GM21526 (cell line): ENCODE results near the gene SHLD1.

ENCODE experiments used
- ATAC-seq: cut with Tn5 transposase; IDR thresholded peaks from one replicate; pipeline ENCODE4 v1.9.1; 2021; ENCODE audit warnings: moderate library complexity; ENCODE audit not compliant: unreplicated experiment, low FRiP score

SHLD1 gene

DNA sequence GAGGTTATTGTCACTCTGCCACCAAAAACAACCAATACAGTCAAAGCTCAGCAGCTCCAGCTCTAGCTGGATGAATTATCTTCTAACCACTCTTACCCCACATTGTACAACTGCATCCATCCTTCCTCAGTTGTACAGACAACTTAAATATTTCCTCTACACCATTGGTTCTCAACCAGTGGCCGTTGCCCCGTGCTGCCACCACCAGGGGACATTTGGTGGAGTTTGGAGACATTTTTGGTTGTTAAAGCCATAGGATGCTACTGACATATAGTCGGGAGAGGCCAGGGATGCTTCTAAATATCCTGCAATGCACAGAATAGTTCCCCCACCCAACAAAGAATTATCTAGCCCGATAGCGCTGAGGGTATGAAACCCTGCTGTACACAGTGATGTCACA is 59.3 kb downstream of the SHLD1 start:
- ATAC-seq: no peak

DNA sequence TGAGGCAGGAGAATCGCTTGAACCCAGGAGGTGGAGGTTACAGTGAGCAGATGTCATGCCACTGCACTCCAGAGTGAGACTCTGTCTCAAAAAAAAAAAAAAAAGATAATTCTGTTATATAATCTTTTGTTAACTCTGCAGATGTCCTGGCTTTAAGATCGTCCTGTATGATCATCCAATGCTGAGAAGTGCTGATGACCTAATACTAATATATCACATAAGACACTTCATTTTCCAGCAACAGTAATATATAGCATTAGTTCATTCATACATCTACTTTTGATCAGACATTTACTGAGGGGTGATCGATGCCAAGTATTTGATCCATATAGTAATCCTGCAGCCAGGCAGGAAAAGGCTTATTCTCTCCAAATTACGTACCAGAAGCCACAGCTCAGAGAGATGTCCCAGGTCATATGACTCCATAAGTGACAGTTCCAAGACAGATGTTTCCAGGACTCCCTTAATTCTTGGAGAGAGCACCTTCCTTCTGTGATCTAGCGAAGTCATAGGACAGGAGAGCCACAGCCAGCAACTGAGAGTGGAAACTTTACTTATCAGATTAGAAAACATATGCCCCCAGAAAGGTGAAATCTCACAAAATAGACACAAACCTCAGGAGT is 60.7 kb downstream of the SHLD1 start:
- no peak for ATAC-seq

DNA sequence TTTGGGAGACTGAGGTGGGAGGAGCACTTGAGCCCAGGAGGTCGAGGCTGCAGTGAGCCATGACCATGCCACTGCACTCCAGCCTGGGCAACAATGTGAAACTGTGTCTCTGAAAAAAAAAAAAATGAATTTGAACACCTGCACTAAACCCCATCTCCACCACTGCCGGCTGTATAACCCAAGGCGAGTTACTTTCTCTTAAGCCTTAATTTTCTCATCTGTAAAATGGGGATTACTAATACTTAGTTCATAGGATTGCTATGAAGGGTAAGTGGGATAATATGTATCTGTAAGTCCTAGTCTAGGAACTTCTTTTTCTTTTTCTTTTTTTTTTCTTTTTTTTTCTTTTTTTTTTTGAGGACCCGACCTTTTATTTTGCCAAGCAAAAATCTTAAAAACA is 61.5 kb downstream of the SHLD1 start:
- ATAC-seq: no peak

DNA sequence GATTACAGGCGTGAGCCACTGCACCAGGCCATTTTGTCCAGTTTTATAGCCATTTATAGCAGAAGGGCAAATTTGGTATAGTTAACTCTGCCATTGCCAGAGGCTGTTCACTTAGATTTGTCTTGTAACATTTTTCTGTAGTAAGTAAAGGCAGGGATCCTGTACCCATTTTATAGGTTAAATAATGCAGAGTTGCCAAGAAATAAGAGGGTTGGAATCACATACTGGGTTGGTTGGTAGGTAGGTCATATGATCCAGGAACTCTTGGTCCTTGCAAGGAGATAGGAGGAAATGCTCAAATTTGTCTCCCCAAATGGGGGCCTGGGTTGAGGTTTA is 68.1 kb downstream of the SHLD1 start:
- ATAC-seq: no peak

DNA sequence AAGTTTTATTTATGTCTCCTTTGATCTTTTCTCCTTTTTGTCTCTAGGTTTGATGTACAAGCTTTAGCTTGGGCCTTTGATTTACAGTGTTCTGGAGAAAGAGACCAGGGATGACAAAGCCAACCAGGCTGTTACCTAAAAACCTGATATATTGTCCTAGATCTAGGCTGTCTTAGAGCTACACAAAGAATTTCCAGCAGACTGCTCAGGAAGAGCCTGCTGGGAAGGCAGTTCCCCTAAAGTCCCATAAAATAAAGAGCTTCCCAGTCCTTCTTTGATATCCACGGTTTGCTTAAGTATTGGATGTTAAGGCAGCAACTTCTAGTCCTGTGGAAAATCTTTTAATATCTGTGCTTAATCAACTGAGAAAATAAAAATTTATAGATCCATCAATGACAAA is 70.5 kb downstream of the SHLD1 start:
- ATAC-seq: no peak

DNA sequence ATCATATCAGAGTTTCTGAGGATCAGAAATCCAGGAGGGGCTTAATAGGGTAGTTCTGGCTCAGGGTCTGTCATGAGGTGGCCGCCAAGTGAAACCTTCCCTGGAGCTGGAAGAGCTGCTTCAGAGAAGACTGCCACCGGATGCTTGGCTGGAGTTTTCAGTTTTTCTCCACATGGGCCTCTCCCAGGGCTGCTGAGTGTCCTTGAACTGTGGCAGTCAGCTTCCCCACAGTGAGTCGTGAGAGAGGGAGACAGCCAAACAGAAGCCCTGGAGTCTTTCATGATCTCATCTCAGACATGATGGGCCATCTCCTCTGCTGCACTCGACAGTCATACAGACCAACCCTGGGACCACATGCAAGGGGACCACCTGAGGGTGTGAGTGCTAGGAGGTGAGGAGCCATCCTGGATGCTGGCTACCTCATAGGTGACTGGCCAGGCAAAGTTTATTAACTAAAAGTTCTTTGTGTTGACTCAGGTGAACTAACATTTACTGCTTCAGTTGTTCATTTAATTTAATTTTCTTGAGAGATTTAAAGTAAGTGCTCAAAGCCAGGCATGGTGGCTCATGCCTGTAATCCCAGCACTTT is 71.5 kb downstream of the SHLD1 start:
- no peak for ATAC-seq

DNA sequence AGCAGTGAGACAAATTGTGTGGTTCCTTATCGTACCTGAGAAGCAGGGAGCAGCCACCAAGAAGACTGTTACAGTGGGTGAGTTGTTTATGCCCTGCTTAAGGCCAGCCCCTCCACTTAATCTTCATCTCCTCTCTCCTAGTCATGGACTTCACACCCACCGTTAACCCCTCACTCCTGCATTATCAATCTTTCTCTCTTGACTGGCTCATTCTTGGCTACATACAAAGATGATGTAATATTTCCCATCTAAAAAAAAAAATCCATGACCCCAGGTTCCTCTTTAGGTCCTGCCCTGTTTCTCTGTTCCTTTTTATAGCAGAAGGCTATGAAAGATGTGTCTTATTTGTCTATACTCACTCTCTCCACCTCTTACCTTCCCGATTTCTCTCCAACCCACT is 72.4 kb downstream of the SHLD1 start:
- ATAC-seq: no peak

DNA sequence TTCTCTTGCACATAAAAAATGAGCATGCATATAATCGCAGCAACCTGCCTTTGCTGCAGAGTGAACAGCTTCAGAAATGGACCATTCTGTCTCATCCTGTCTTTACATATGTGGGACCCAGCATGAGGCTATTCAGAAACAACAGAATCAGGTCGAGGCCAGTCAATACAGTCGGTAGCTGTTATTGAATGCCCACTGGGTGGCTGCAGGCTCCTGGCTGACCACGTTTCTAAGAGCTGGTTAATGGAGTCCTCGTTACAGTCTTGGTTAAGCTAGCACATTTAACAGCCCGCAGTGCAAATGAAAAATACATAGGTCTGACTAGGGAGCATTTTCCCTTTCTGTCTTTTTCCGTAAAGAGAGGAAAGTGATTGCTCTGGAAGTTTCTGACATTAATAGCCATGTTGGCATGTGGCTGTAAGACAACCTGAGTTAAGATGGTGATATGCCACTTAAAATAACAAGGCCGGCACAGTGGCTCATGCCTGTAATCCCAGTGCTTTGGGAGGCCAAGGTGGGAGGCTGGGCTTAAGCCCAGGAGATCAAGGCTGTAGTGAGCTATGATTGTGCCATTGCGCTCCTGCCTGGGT is 75.0 kb downstream of the SHLD1 start:
- no peak for ATAC-seq

DNA sequence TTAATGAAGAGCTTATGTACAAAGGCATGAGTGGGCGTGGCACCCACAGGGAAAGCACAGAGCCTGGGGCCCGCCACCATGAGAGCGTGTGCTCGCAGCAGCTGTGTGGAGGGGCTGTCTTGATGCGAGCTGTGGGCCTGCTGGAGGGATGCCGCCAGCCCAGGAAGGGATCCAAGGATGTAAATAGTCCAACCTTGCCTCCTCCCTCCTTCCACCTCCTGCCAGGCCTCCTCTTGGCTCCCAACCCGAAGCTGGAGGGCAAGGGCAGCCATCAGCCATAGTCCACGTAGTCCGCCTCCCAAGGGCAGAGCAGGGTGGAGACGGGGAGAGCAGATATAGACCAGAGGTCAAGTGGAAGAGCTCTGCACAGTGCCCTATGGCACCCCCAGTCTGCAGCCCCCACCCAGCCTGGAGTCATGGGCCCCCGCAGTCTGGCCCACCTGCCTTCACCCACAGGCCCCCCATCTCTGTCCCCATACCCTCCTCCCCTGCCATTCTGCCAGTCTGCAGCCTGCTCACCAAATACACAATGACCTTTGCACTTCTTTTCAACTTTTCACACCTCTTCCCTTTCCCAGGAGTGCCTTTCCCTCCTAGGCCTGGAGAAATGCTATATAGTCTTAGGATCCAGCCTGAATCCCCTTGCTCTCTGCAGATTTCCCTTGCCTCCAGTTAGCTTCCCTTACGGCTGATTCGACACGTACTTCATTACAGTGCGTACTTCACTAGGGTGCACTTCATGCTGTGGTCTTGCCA is 77.1 kb downstream of the SHLD1 start:
- ATAC-seq: no peak

DNA sequence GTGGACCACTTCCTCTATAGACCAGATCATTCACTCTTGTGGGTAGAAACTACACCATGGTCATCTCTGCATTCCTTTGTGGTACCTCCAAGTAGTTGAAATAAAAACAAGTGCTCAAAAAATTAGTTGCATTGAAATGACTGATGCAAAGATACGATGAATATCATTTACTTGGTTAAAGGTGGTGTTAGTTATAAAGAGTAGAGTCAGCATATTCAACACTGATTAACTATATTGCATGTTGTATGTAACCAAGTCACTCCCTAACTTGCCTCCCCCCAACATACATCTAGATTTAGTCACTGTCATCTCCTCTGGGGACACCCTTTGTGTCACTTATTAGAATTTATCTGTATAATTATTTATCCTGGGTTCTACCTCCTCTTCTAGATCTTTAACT is 77.7 kb downstream of the SHLD1 start:
- no peak for ATAC-seq

DNA sequence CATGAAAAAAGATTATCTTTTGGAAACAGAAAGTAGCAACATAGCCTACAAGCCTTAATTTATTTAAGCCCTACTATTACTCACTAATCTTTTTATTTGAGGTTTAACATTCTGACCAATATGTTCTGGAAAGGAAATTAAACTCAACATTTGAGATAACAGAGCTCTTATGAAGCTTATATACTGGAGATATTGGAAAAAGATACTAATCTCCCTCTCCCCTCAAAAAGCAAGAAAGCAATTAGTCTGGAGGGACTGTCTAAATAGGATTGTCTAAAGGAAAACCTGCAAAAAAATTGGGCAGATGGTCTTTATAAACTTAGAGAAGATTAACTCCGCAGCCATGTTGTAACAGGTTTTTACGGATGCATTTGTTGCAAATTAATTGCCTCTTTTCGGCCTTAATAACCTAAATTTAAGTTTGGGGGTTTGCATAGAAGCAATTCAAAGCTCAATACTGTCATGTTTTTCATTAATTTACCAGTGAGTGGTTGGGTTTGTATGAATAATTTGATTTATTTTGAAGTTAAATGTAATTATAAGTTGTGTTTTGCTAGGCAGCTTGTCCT is 79.1 kb downstream of the SHLD1 start:
- ATAC-seq: no peak

DNA sequence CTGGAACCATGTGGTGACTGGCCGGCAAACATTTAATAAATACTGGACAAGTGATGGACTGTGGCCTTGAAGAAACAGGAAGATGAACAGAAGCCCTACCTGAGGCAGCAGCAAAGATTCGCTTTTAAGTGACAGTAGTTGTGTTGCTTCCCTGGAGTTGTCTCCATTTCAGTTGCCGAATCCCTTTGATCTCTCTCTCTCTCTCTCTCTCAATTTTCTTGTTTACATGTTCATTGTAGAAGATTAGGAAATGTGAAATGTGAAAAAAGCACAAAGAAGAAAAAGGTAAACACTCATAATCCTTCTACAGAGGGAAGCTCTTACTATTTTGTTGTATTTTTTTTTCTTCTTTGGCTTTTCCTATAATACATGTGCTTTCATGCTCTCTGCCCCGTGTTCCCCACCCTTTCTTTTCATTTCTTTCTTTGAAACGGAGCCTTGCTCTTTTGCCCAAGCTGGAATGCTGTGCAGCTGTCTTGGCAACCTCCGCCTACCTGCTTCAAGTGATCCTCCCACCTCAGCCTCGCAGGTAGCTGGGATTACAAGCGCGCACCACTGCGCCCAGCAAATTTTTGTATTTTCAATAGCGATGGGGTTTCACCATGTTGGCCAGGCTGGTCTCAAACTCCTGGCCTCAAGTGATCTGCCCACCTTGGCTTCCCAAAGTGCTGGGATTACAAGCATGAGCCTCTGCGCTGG is 81.5 kb downstream of the SHLD1 start:
- no peak for ATAC-seq

DNA sequence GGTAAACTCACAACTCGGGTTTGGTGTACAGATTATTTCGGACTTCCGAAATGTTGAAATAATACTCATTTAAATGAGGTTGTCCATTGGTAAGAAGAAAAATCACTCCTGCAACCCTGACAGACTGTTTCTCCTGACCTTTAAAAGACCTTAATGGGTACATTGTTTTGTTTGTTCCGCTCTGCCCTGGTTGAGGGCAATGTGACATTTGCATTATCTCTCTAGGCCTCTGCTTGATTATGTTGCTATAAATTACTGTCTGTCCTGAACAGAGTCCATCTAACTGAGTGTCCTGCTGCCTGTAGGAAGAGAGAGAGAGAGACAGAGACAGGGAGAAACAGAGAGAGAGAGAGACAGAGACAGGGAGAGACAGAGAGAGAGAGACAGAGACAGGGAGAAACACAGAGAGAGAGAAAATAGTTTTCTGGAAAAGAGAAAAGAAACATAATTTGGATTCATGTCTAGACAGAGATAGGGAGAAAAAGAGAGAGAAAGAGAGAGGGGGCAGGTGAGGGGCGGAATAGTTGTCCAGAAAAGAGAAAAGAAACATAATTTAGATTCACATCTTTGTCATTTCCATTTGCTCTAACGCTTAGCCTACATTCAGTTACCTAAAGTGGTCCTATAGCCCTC is 83.2 kb downstream of the SHLD1 start:
- no peak for ATAC-seq

DNA sequence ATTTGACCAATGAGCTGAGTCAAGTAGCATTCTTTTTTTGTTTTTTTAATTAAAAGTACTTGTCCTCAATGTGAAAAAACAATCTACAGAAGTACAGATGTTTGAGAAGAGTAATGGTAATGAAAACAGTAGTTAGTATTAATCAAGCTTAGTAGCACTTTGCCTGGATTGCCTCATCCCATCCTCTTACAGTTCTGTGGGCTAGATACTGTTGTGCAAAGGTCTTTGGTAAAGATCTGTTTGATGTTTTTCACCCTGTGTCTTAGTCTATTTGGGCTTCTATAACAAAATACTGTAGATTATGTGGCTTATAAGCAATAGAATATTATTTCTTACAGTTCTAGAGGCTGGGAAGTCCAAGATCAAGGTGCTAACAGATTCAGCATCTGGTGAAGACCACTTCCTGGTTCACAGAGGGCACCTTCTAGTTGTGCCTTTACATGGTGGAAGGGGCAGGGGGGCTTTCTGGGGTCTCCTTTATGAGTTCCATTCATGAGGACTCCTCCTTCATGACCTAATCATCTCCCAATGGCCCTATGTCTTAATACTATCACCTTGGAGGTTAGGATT is 84.3 kb downstream of the SHLD1 start:
- ATAC-seq: no peak

DNA sequence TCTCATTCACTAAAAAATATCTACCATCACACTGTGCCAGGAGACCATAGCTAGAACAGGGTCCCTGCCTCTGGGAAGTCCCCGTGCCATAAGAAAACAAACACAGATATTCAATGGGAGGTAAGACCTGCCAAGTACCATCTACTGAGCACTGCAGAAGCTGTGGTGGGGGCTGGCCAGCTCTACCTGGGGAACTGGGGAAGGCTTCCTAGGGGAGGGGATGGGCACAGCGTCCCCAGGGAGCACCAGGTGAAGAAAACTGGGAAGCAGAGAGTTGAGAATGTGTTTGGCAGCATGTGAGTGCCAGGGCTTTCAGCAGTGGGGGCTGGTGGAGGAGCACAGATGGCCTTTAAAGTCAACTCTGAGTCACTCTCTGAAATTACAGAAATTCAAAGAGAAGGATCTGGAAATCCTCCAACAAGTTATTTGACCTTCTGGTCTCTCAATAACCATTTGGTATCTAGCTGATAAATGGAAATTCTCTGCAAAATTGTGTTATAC is 85.2 kb downstream of the SHLD1 start:
- ATAC-seq: no peak

DNA sequence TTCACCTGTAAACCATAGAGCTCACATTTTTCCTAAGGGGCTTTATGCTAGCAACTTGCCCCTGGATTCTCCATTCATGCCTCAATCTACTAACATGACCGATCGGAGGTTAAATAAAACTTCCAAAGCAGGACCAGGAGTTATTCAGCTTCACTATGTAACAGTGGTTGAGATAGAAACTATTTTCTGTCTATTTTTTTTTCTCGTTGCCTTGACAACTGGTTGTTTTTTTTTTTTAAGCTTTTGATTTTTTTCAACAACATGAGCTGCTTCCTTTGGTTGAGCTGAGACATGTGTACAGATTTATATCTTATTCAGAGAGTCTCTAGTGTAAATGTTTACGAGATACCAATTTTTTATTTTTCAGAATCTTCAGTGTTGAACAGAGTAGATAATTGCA is 85.7 kb downstream of the SHLD1 start:
- ATAC-seq: no peak

DNA sequence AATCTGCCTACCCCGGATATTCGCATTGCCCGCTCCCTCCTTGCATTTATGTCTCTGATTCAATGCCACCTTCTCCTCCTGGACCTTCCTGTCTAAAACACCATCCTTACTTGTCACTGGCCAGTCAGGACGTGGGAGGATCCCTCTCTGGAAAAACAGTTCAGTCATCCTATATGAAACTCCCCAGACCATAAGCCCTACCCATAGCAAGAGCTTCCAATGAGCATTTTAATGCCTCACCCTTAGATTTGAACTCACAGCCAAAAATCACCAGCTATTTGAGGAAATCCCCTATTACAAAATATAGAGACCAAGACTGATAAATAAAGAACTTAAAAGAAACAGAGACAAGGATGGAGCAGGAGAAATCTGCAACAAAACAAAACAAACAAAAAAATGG is 86.4 kb downstream of the SHLD1 start:
- ATAC-seq: no peak

DNA sequence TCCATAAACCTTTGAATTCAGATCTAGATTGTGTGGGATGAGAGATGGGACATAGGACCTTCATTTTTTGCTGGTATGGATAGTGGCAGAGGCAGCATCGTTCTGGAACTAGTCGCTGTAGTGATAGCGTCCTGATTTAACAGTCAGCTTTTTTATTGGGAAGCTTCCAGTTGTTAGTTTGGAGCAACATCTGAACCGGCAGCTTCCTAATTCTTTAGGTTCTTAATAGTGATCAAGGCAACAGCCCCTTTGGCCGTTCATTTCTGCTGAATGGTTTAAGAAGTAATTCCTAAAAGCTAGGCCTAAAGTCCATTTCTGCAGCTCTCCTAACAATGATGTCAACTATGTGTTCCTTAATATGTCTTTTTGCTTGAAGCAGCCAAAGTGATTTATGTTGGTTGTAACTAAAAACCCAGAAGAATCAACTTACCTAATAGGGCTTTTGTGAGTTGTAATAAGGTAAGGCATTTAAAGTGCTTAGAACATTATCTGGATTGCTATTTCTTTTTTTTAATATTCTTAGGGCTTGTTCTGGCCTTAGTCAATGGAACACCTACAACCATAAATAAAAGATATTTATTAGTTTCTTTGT is 90.3 kb downstream of the SHLD1 start:
- no peak for ATAC-seq

DNA sequence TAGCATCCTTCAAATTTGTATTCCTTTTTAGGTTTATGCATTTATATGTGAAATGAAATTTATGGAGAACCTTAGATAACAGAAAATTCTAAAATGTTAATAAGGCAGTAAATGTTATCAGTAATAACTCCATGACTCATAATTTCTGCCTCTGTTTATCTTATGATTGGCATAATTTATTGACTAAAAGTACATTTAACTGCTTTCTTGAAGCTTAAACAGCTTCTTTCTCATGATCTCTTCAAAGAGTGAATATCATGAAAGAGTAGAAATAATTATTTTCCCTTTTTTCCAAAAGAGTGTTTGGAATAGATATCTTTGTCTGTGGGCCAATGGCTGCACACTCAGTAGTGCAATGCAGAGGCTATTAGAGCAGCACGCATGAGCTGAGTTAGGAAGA is 91.3 kb downstream of the SHLD1 start:
- ATAC-seq: no peak

DNA sequence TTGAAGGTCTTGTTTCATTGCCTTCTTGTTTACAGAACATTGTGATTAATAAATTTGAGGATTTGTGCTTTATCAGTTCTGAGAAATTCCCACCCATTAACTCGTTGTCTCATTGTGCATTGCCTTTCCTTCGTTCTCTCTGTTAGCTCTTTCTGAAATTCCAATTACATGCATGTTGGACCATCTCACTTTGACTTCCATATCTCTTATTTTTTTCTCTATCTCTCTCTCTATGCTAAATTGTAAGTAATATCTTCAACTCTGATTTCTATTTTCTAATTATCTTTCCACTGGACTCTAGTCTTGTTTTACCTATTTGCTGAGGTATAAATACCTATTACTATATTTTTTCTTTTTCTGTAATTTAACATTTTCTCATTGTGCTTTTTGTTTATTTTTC is 92.3 kb downstream of the SHLD1 start:
- ATAC-seq: no peak
